Measurements from ENCODE around the gene PI4KB. TPM values are rescaled to one million over a fixed set of nuclear protein-coding genes. Genes with fewer than 3 reads are reported as not detected.
A peak's percentile ranks its signal among the peaks of the same experiment; 100 is the strongest.

PI4KB gene
- total and polyA plus RNA-seq, 9 of the 15 experiments (the other 6 are each of a cell fraction or from before 2014, with no cell fraction given), result 3.1 to 65.4 (median 45.1) TPM

- TF ChIP-seq ZBTB2 (IDR thresholded peaks at IDR 0.05) (no peak; the same call in 1 of the 2 replicates), PRMT5 (CRISPR knock-in tag; IDR thresholded peaks at IDR 0.05) (no peak), ESRRA (IDR thresholded peaks at IDR 0.05; ENCODE audit: borderline replicate concordance, low read depth) (no peak), ZNF324 (CRISPR knock-in tag; IDR thresholded peaks at IDR 0.05) (no peak), ETV1 (tag; conservative IDR thresholded peaks at IDR 0.05; ENCODE audit: low read depth) (0 out of 2 replicates have a peak, but pooled peaks have one; percentile 20), NCOA6 (IDR thresholded peaks at IDR 0.05) (no peak), BCOR (IDR thresholded peaks at IDR 0.05) (no peak), CBFB (CRISPR knock-in tag; IDR thresholded peaks at IDR 0.05) (no peak), HEY1 (CRISPR knock-in tag; IDR thresholded peaks at IDR 0.05; ENCODE audit: borderline replicate concordance) (no peak), ELF1 (tag; IDR thresholded peaks at IDR 0.05) (peak; percentile 65), ZNF384 (IDR thresholded peaks at IDR 0.05; ENCODE audit: low read depth, low read length) (no peak), POLR3G (IDR thresholded peaks at IDR 0.05; ENCODE audit: extremely low read depth, insufficient read length, insufficient replicate concordance) (no peak), KDM4B (IDR thresholded peaks at IDR 0.05; ENCODE audit: borderline replicate concordance in 2 of 2, low read depth in 1 of 2) (no peak)
- TF ChIP-seq, protein P1, sequence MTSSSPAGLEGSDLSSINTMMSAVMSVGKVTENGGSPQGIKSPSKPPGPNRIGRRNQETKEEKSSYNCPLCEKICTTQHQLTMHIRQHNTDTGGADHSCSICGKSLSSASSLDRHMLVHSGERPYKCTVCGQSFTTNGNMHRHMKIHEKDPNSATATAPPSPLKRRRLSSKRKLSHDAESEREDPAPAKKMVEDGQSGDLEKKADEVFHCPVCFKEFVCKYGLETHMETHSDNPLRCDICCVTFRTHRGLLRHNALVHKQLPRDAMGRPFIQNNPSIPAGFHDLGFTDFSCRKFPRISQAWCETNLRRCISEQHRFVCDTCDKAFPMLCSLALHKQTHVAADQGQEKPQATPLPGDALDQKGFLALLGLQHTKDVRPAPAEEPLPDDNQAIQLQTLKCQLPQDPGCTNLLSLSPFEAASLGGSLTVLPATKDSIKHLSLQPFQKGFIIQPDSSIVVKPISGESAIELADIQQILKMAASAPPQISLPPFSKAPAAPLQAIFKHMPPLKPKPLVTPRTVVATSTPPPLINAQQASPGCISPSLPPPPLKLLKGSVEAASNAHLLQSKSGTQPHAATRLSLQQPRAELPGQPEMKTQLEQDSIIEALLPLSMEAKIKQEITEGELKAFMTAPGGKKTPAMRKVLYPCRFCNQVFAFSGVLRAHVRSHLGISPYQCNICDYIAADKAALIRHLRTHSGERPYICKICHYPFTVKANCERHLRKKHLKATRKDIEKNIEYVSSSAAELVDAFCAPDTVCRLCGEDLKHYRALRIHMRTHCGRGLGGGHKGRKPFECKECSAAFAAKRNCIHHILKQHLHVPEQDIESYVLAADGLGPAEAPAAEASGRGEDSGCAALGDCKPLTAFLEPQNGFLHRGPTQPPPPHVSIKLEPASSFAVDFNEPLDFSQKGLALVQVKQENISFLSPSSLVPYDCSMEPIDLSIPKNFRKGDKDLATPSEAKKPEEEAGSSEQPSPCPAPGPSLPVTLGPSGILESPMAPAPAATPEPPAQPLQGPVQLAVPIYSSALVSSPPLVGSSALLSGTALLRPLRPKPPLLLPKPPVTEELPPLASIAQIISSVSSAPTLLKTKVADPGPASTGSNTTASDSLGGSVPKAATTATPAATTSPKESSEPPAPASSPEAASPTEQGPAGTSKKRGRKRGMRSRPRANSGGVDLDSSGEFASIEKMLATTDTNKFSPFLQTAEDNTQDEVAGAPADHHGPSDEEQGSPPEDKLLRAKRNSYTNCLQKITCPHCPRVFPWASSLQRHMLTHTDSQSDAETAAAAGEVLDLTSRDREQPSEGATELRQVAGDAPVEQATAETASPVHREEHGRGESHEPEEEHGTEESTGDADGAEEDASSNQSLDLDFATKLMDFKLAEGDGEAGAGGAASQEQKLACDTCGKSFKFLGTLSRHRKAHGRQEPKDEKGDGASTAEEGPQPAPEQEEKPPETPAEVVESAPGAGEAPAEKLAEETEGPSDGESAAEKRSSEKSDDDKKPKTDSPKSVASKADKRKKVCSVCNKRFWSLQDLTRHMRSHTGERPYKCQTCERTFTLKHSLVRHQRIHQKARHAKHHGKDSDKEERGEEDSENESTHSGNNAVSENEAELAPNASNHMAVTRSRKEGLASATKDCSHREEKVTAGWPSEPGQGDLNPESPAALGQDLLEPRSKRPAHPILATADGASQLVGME (CRISPR knock-in tag; IDR thresholded peaks at IDR 0.05), result no peak
- TF ChIP-seq, protein P2, sequence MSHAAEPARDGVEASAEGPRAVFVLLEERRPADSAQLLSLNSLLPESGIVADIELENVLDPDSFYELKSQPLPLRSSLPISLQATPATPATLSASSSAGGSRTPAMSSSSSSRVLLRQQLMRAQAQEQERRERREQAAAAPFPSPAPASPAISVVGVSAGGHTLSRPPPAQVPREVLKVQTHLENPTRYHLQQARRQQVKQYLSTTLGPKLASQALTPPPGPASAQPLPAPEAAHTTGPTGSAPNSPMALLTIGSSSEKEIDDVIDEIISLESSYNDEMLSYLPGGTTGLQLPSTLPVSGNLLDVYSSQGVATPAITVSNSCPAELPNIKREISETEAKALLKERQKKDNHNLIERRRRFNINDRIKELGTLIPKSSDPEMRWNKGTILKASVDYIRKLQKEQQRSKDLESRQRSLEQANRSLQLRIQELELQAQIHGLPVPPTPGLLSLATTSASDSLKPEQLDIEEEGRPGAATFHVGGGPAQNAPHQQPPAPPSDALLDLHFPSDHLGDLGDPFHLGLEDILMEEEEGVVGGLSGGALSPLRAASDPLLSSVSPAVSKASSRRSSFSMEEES (CRISPR knock-in tag; IDR thresholded peaks at IDR 0.05), result no peak
- TF ChIP-seq, protein P3, sequence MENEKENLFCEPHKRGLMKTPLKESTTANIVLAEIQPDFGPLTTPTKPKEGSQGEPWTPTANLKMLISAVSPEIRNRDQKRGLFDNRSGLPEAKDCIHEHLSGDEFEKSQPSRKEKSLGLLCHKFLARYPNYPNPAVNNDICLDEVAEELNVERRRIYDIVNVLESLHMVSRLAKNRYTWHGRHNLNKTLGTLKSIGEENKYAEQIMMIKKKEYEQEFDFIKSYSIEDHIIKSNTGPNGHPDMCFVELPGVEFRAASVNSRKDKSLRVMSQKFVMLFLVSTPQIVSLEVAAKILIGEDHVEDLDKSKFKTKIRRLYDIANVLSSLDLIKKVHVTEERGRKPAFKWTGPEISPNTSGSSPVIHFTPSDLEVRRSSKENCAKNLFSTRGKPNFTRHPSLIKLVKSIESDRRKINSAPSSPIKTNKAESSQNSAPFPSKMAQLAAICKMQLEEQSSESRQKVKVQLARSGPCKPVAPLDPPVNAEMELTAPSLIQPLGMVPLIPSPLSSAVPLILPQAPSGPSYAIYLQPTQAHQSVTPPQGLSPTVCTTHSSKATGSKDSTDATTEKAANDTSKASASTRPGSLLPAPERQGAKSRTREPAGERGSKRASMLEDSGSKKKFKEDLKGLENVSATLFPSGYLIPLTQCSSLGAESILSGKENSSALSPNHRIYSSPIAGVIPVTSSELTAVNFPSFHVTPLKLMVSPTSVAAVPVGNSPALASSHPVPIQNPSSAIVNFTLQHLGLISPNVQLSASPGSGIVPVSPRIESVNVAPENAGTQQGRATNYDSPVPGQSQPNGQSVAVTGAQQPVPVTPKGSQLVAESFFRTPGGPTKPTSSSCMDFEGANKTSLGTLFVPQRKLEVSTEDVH (IDR thresholded peaks at IDR 0.05; ENCODE audit: low read depth, partially characterized antibody), result no peak
Observed at GRCh38 chr1:151370211-151370911, 43.1 kb upstream of the PI4KB start (continued).
